T-helper 2 cell treated with Interferon-gamma antibody and Interleukin-4, amounts not matched to agents 5 μg/mL and 100 μg/mL, for 36 hours (primary cell): Measurements from ENCODE around the gene SNX8.

Source experiments
- DNase-seq: peaks from one replicate; pipeline ENCODE4 v3.0.0; 2021; ENCODE audit warnings: low spot score
- H3K27ac Mint-ChIP-seq: one replicate; pipeline ENCODE4 v1.8.0; 2021; ENCODE audit warnings: mild to moderate bottlenecking, mixed read lengths
- H3K27me3 Mint-ChIP-seq: one replicate; pipeline ENCODE4 v1.8.0; 2021; ENCODE audit warnings: low read depth, mixed read lengths
- H3K36me3 Mint-ChIP-seq: one replicate; pipeline ENCODE4 v1.8.0; 2021; ENCODE audit warnings: low read depth, mixed read lengths
- H3K4me1 Mint-ChIP-seq: one replicate; pipeline ENCODE4 v1.8.0; 2021; ENCODE audit warnings: low read depth, mixed read lengths
- H3K4me3 Mint-ChIP-seq: one replicate; pipeline ENCODE4 v1.8.0; 2022; ENCODE audit warnings: mild to moderate bottlenecking, moderate library complexity, mixed read lengths
- H3K9me3 Mint-ChIP-seq: one replicate; pipeline ENCODE4 v1.8.0; 2021; ENCODE audit warnings: mixed read lengths

The SNX8 gene

DNA sequence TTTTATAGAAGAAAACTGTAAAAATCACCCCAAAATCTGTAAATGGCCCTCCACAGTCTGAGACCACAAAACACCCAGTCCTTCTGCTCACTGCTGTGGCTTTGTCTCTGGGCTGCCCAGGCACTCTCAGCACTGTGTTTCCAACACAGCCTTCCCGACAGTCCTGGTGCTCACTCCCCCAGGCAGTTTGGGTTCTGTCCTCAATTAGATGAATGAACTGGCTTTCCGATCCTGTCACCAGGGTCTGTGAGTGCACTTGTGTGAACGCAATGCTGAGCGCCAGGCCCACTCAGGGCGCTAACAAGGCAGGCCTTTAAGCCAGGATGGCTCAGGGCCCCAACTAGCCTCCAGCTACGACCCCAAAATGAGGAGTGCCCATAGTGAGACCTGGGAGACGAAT is 84.8 kb downstream of the SNX8 start:
- peaks cover 20% of the 10 kb centered on the region for H3K36me3 Mint-ChIP-seq
- no peaks in the 10 kb centered on the region for H3K9me3 Mint-ChIP-seq
- H3K27me3 Mint-ChIP-seq, result no peaks in the 10 kb centered on the region
- peak overlapping the region; percentile 36 for H3K4me3 Mint-ChIP-seq
- DNase-seq, result no peak
- H3K4me1 Mint-ChIP-seq, result peaks cover 15% of the 10 kb centered on the region
- no peak overlapping the region for H3K27ac Mint-ChIP-seq

DNA sequence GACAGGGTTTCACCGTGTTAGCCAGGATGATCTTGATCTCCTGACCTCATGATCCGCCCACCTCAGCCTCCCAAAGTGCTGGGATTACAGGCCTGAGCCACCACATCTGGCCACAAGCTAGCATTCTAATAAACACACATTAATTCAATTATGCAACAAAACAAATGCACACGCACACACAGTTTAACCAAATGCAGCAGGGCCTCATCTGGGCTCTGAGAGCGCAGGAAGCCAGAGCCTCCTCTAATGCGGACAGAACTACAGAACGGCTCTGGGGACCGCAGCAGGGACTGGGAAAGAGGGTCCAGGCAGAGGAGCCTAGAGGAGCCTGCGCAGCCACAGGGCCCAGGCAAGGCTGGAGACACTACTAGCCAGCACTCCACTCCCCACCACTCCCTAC is 85.3 kb downstream of the SNX8 start:
- Mint-ChIP-seq H3K36me3 (peaks cover 23% of the 10 kb centered on the region), H3K27ac (no peak overlapping the region), H3K4me1 (peaks cover 14% of the 10 kb centered on the region), H3K27me3 (no peaks in the 10 kb centered on the region), H3K9me3 (no peaks in the 10 kb centered on the region), H3K4me3 (no peak overlapping the region)
- DNase-seq, result no peak

DNA sequence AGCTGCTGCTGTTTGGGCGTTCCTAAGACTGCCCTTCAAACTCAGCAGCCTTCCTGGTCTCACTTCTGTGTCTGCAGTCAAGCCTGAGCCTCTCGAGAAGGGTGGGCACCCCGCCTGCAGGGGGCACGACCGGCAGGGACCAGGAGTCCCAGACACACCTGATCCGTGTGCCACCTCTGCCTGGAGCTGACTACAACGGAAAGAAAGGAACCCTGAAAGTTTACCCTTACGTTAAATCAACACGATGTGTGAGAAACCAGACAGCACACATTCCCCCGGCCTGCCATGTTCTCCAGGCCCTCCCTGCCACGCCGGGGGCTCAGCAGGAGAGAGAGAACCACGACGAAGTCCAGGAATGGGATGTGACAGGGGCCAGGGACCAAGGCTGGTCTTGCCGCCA is 86.5 kb downstream of the SNX8 start:
- Mint-ChIP-seq H3K36me3 (peaks cover 22% of the 10 kb centered on the region), H3K9me3 (no peaks in the 10 kb centered on the region), H3K27ac (no peak overlapping the region), H3K4me3 (no peak overlapping the region), H3K27me3 (no peaks in the 10 kb centered on the region), H3K4me1 (peaks cover 8% of the 10 kb centered on the region)
- no peak for DNase-seq

DNA sequence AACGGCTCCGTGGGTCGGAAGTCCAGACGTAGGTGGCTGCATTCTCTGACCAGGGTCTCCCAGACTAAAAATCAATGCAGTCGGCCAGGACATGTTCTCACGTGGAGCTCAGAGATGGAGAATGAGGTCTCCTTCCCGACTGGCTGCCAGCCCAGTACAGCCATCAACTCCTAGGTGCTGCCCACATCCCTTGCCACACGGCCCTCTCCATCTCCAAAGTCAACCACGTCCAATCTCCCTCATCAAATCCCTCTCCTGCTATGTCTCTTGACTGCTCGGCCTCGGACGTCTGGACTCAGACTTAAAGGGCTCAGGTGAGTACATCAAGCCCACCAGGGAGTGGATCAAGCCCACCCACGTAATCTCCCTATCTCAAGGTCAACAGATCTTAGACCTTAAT is 88.4 kb downstream of the SNX8 start:
- DNase-seq, result no peak
- Mint-ChIP-seq H3K36me3 (peaks cover 29% of the 10 kb centered on the region), H3K4me3 (no peak overlapping the region), H3K9me3 (no peaks in the 10 kb centered on the region), H3K27me3 (no peaks in the 10 kb centered on the region), H3K4me1 (peaks cover 4% of the 10 kb centered on the region), H3K27ac (no peak overlapping the region)

DNA sequence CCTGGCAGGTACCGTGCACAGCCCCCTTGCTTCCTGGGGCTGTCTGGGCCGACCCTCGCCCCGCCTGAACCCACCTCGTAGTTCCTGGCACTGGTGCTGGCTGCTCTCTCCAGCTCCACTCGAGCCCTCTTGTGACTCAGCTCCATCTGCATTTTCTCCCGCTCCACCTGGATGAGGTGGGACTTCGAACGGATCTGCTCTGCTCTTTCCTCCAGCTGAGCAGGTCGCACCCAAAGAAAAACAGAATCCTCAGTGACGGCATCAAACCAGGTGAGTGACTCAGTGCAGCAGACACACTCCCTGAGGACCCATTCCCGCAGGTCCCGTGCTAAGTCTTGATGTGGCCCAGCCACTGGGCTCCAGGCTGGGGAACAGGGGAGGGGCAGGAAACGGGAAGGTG is 88.9 kb downstream of the SNX8 start:
- Mint-ChIP-seq H3K9me3 (no peaks in the 10 kb centered on the region), H3K27ac (no peak overlapping the region), H3K27me3 (no peaks in the 10 kb centered on the region), H3K36me3 (peaks cover 29% of the 10 kb centered on the region), H3K4me1 (peaks cover 4% of the 10 kb centered on the region), H3K4me3 (no peak overlapping the region)
- no peak for DNase-seq

DNA sequence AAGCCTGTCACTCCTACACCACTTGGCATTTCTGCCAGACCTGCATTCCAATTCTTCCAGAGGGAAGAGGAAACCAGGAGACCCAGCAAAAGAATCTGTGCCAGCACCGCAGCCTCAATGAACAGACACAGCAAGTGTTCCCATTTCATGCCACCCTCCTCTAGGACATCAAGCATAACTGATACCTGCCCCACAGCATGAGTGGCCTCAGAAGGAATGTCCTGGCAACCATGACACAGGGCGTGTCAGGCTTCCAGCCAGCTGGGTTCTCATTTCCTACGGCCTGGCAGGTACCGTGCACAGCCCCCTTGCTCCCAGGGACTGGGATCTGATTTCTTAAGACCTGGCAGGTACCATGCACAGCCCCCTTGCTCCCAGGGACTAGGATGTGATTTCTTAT is 89.3 kb downstream of the SNX8 start:
- H3K9me3 Mint-ChIP-seq, result no peaks in the 10 kb centered on the region
- no peak for DNase-seq
- H3K4me1 Mint-ChIP-seq, result peaks cover 4% of the 10 kb centered on the region
- H3K27ac Mint-ChIP-seq, result no peak overlapping the region
- H3K4me3 Mint-ChIP-seq, result no peak overlapping the region
- peaks cover 29% of the 10 kb centered on the region for H3K36me3 Mint-ChIP-seq
- H3K27me3 Mint-ChIP-seq, result no peaks in the 10 kb centered on the region

DNA sequence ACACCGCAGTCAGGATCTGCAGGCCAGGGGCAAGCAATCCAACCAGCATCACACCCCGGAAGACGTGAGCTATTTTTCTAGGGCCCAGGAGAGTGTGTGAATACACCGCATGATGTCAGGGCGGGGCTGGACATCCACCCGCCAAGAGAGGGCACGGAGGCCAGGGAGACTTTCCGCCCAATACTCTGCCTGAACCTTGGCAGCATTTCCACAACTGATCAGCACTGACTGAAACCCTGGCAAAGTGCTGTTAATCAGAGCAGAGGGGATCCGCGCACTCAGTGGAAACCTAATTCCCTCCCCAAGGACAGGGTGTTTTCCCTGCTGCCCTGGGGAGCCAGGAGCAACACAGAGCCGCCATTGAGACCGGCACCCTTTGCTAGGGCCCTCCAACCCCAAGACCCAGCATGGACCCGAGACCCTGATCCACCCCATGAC is 89.7 kb downstream of the SNX8 start:
- Mint-ChIP-seq H3K9me3 (no peaks in the 10 kb centered on the region), H3K27ac (no peak overlapping the region), H3K27me3 (no peaks in the 10 kb centered on the region), H3K4me3 (no peak overlapping the region), H3K4me1 (peaks cover under 1% of the 10 kb centered on the region), H3K36me3 (peaks cover 27% of the 10 kb centered on the region)
- DNase-seq, result no peak

DNA sequence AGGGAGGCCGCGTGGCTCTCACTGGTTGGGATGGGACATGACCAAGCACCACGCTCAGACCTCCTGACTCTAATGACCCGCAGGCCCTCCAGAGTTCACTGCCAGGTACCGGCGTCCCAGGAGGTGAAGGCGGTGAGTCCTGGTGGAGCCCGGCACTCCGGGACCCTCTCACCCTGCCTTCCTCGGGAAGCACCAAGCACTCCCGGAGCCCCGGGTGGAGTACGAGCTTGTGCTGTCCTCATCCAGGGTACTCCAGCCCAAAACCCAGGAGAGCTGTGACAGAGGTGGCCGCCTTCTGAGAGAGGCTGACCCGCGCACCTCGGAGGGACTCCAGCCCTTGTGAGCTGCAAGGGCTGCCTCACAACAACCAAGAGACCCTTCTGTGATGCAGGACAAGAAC is 90.9 kb downstream of the SNX8 start:
- Mint-ChIP-seq H3K4me3 (no peak overlapping the region), H3K4me1 (no peaks in the 10 kb centered on the region), H3K27ac (no peak overlapping the region), H3K9me3 (no peaks in the 10 kb centered on the region), H3K36me3 (peaks cover 26% of the 10 kb centered on the region), H3K27me3 (no peaks in the 10 kb centered on the region)
- DNase-seq, result no peak

DNA sequence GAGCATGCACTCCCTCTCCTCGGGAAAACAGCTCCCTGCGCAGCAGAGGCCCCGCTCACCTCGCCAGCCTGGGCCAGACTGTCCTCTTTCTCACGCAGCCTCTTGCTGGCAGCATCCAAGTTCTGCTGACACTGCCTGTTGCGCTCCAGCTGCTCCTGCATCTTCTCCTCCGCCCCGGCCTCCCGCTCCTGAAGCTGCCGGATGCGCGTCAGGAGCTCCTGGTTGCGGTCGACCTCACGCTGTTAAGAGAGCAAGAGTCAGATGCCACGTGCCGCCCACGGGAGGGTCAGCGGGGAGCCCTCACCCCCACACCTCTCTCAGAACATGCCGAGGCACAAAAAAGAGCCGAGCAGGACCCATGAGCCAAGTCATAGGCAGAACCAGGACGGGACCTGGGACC is 91.7 kb downstream of the SNX8 start:
- Mint-ChIP-seq H3K27ac (no peak overlapping the region), H3K4me1 (no peaks in the 10 kb centered on the region), H3K9me3 (no peaks in the 10 kb centered on the region), H3K4me3 (no peak overlapping the region), H3K36me3 (peaks cover 33% of the 10 kb centered on the region), H3K27me3 (no peaks in the 10 kb centered on the region)
- no peak for DNase-seq

DNA sequence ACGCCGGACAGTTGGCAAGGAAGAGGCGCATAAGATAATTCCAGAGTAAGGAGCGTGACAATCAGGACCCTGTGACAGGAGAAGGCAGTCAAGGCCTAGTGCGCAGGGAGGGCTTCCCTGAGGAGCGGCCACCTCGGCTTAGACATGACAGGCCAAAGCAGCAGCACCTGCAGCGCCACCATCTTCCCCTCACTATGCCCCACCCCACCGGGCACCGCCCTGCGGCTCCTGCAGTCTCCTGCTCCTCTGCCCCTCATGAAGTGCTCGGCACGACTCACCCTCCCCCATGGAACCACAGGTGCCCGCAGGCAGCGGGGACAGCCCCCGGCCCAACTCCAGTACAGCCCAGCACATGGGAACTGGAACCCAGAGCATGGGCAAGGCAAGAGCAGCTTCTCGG is 93.3 kb downstream of the SNX8 start:
- DNase-seq, result no peak
- Mint-ChIP-seq H3K27ac (no peak overlapping the region), H3K4me3 (no peak overlapping the region), H3K27me3 (no peaks in the 10 kb centered on the region), H3K4me1 (no peaks in the 10 kb centered on the region), H3K9me3 (no peaks in the 10 kb centered on the region), H3K36me3 (peaks cover 36% of the 10 kb centered on the region)

DNA sequence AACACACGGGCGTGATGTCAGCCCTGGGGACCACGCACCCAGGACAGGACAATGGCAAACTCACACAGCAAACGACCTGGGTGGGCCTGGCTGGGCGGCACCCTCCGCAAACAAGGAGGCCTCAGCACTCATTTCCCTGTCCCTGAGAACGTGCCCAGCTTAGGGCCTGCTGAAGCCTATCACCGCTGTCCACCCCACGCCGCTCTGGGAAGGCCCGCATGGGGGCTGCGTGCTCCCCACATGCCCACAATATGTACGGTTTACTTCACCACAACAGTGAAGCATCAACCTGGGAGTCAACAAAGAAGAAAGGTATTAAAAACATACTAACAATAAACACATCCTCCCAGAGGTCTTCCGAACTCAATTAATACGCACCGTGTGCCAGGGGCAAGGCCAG is 93.7 kb downstream of the SNX8 start:
- no peak overlapping the region for H3K27ac Mint-ChIP-seq
- H3K27me3 Mint-ChIP-seq, result no peaks in the 10 kb centered on the region
- peaks cover 37% of the 10 kb centered on the region for H3K36me3 Mint-ChIP-seq
- no peak for DNase-seq
- no peaks in the 10 kb centered on the region for H3K9me3 Mint-ChIP-seq
- no peak overlapping the region for H3K4me3 Mint-ChIP-seq
- no peaks in the 10 kb centered on the region for H3K4me1 Mint-ChIP-seq

DNA sequence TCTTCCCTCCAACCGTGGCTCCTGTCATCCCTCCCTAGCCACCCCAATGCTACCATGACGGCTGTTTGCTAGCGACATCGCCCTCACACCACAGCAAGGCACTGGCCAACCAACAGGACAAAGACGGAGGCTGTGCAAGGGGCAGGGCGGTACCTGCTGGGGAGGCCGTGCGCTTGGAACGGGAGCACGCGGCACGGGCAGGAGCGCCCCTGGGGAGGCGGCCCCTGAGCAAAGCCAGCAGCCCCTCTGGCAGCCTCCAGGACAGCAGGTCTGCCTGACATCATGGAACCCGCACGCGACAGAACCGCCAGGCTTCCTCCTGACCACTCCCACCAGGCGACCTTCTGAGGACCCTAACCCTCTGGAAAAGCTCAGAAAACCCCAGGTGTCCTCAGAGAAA is 94.2 kb downstream of the SNX8 start:
- Mint-ChIP-seq H3K9me3 (no peaks in the 10 kb centered on the region), H3K27me3 (no peaks in the 10 kb centered on the region), H3K36me3 (peaks cover 37% of the 10 kb centered on the region), H3K27ac (no peak overlapping the region), H3K4me3 (no peak overlapping the region), H3K4me1 (no peaks in the 10 kb centered on the region)
- no peak for DNase-seq

DNA sequence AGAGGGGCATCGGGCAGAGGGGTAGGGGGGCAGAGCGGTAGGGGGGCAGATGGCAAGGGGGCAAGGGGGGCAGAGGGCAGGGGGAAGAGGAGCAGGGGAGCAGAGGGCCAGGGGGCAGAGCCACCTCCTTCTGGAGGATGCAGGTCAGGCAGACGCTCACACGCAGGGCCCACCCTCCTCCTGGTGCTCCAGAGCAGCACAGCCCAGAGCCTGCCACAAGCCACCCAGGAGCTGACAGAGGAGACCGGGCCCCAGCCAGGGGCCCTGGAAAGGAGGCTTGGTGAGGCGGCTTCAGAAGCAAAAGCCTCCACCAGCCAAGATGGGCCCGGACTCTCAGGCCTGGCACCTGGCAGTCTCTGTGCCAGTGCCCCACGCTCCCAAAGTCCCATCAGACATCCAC is 94.6 kb downstream of the SNX8 start:
- no peak overlapping the region for H3K27ac Mint-ChIP-seq
- peaks cover 34% of the 10 kb centered on the region for H3K36me3 Mint-ChIP-seq
- no peak for DNase-seq
- H3K4me1 Mint-ChIP-seq, result no peaks in the 10 kb centered on the region
- no peaks in the 10 kb centered on the region for H3K9me3 Mint-ChIP-seq
- H3K27me3 Mint-ChIP-seq, result no peaks in the 10 kb centered on the region
- H3K4me3 Mint-ChIP-seq, result no peak overlapping the region

DNA sequence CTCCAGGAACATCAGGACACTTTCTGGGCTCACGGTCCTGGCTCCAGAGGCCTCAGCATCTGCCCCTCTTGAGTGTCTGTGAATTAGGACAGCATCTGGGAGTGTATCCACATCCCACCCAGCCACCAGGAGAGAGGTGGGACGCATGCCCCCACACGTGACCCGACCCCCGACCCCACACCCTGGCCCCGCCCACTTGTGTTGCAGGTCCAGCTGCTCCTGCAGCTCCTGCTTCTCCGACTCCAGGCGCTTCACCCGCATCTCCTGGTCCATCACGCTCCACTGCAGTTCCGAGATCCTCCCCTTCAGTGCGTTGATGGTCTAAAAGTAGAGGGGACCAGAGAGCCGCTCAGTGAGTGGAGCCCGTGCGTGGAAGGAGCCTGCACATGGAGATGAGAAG is 95.1 kb downstream of the SNX8 start:
- Mint-ChIP-seq H3K4me1 (no peaks in the 10 kb centered on the region), H3K4me3 (no peak overlapping the region), H3K36me3 (peaks cover 32% of the 10 kb centered on the region), H3K9me3 (no peaks in the 10 kb centered on the region), H3K27me3 (no peaks in the 10 kb centered on the region), H3K27ac (no peak overlapping the region)
- no peak for DNase-seq

DNA sequence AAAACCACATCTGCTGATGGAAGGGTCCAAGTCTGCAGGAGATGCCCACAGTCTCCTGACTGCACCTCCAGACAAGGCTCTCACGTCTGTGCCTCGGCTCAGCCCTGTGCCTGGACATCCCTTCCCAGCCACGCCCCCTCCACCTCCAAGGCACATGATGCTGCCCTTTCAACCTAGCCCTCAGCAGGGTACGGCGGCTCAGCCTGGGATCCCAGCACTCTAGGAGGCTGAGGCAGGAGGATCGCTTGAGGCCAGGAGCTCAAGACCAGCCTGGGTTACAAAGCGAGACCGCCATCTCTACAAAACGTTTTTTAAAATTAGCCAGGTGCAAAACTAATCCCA is 95.8 kb downstream of the SNX8 start:
- DNase-seq, result no peak
- Mint-ChIP-seq H3K4me1 (no peaks in the 10 kb centered on the region), H3K27me3 (no peaks in the 10 kb centered on the region), H3K4me3 (no peak overlapping the region), H3K36me3 (peaks cover 33% of the 10 kb centered on the region), H3K27ac (no peak overlapping the region), H3K9me3 (no peaks in the 10 kb centered on the region)
